Myometrial cell (primary cell): Measurements from ENCODE around the gene GABRA1. TPM values are rescaled to one million over a fixed set of nuclear protein-coding genes. Genes with fewer than 3 reads are reported as not detected.

Source experiments
- total RNA-seq: library from RNA; depleted of rRNA; stranded (reverse); fragments of >200 nt; gene quantifications from 2 replicates; pipeline ENCODE4 v1.2.3, GENCODE V29; 2015

The GABRA1 gene
- total RNA-seq, result not detected in 2 replicates

DNA sequence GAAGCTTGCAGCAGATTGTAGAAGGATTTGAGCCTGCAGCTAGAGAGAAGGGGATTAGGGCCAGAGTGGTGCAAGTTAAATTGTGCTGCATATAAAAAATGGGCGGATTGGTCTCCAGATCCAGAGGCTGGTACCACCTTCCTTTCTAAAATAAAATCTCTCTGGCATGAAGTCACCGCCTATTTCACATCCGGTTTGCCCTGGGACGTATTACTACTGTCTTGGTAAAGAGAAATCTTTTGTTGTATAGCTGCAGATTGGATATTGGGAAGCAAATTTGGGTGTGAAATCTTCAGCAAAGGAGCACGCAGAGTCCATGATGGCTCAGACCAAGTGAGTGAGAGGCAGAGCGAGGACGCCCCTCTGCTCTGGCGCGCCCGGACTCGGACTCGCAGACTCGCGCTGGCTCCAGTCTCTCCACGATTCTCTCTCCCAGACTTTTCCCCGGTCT, at the start of gene GABRA1:
TSS of gene GABRA1 (plus strand) at position 180 of the 451 bp plus-strand sequence. CDS start 2,691 bp downstream, outside the sequence.

Other genes starting within 250 kb of the GABRA1 start
- gene GABRA6, start 162.4 kb upstream of the GABRA1 start, total RNA-seq, result not detected in 2 replicates
- gene GABRG2, start 219.7 kb downstream of the GABRA1 start, total RNA-seq, result not detected in 2 replicates